ENCODE measurements around the gene PRR13.

- no peak for TF ChIP-seq POLR2A (IDR thresholded peaks at IDR 0.05)
- TF ChIP-seq CTCF (IDR thresholded peaks at IDR 0.05) = no peak
Observed at GRCh38 chr12:53474819-53475218, 33.3 kb downstream of the PRR13 start.

Measured in Peyer's patch (tissue), 4 donors.